Measurements from ENCODE around the gene LRRK2. TPM values are rescaled to one million over a fixed set of nuclear protein-coding genes. Genes with fewer than 3 reads are reported as not detected.

The LRRK2 gene
- total RNA-seq, 4 donors from 2014 or later: 24.0 to 32.8 (median 29.2) TPM

DNA sequence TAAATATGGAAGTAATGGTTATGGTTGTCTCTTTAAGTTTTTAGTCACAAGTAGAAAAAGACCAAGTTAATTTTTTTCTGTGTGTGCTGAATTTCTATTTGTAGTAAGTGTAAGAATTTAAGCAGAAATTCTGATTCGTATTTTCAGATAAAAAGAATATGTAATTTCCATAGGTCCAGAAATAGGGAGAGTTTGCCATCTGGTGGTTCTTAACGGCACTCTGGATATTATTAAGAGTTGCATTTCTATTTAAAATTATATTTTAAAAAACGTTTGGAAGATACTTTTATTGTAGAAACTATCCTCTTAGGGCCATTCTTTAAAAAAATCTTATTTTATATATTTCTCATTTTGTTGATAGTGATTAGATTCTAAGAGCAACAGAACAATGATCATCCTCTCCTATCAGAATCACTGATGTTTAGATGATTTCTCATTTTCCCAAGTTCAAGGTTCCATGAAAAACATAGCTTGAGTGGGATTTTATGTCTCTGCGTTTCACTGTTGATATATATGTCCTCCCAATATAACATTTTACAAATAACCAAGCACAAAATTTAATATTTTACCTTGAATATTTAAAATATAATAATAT, 88.3 kb downstream of the LRRK2 start:
- intact Hi-C loops (cut with DNase I): loop anchor here (2.0 kb wide), 1 partner anchor 162 kb away; no protein-coding TSS in a partner anchor
- TF ChIP-seq POLR2A (IDR thresholded peaks at IDR 0.05; ENCODE audit: low read depth): no peak
- no peak for TF ChIP-seq EP300 (IDR thresholded peaks at IDR 0.05)
- TF ChIP-seq, protein P1, sequence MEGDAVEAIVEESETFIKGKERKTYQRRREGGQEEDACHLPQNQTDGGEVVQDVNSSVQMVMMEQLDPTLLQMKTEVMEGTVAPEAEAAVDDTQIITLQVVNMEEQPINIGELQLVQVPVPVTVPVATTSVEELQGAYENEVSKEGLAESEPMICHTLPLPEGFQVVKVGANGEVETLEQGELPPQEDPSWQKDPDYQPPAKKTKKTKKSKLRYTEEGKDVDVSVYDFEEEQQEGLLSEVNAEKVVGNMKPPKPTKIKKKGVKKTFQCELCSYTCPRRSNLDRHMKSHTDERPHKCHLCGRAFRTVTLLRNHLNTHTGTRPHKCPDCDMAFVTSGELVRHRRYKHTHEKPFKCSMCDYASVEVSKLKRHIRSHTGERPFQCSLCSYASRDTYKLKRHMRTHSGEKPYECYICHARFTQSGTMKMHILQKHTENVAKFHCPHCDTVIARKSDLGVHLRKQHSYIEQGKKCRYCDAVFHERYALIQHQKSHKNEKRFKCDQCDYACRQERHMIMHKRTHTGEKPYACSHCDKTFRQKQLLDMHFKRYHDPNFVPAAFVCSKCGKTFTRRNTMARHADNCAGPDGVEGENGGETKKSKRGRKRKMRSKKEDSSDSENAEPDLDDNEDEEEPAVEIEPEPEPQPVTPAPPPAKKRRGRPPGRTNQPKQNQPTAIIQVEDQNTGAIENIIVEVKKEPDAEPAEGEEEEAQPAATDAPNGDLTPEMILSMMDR (IDR thresholded peaks at IDR 0.05): peak; percentile 45 to 62 (median 49)
- TF ChIP-seq POLR2AphosphoS5 (IDR thresholded peaks at IDR 0.05): no peak
- Histone ChIP-seq H3K4me1 (peaks cover 0 to 7% (median 0%) of the 10 kb centered on the region in 4 donors), H3K4me3 (no peak overlapping the region), H3K9me3 (no peaks in the 10 kb centered on the region), H3K27ac (replicated peaks in 1 of 4) (no peak overlapping the region), H3K27me3 (no peaks in the 10 kb centered on the region), H3K36me3 (peaks cover 0 to 38% (median 12%) of the 10 kb centered on the region in 4 donors)
- 30% methylated on average over 4 of the region's 4 CpGs for WGBS
- no peak for DNase-seq (ENCODE audit: extremely low spot score)

GRCh38 chr12:40313928-40314327, 89.1 kb downstream of the LRRK2 start:
- TF ChIP-seq POLR2A (IDR thresholded peaks at IDR 0.05; ENCODE audit: low read depth) (no peak), EP300 (IDR thresholded peaks at IDR 0.05) (no peak), POLR2AphosphoS5 (IDR thresholded peaks at IDR 0.05) (no peak)
- TF ChIP-seq, protein P1 (IDR thresholded peaks at IDR 0.05): no peak
- 88% methylated on average over 10 of the region's 10 CpGs for WGBS
- Histone ChIP-seq H3K4me1 (peaks cover 0 to 7% (median 0%) of the 10 kb centered on the region in 4 donors), H3K27ac (replicated peaks in 1 of 4) (no peak overlapping the region), H3K27me3 (no peaks in the 10 kb centered on the region), H3K4me3 (no peak overlapping the region), H3K36me3 (peaks cover 0 to 38% (median 9%) of the 10 kb centered on the region in 4 donors), H3K9me3 (no peaks in the 10 kb centered on the region)
- intact Hi-C loops (cut with DNase I): loop anchor here (2.0 kb wide), 1 partner anchor 163 kb away; no protein-coding TSS in a partner anchor
- DNase-seq (ENCODE audit: extremely low spot score): no peak

- Histone ChIP-seq H3K27ac (replicated peaks in 1 of 4) (no peak overlapping the region), H3K36me3 (peaks cover 0 to 38% (median 5%) of the 10 kb centered on the region in 4 donors), H3K9me3 (no peaks in the 10 kb centered on the region), H3K4me1 (peaks cover 0 to 7% (median 0%) of the 10 kb centered on the region in 4 donors), H3K27me3 (no peaks in the 10 kb centered on the region), H3K4me3 (no peak overlapping the region)
- no peak for DNase-seq (ENCODE audit: extremely low spot score)
- intact Hi-C loops (cut with DNase I): no loop called here
- no peak for TF ChIP-seq EP300 (IDR thresholded peaks at IDR 0.05)
- TF ChIP-seq POLR2AphosphoS5 (IDR thresholded peaks at IDR 0.05): no peak
- TF ChIP-seq, protein P1 (IDR thresholded peaks at IDR 0.05): no peak
- TF ChIP-seq POLR2A (IDR thresholded peaks at IDR 0.05; ENCODE audit: low read depth): no peak
Observed at GRCh38 chr12:40314927-40315326, 90.1 kb downstream of the LRRK2 start.

- Histone ChIP-seq H3K9me3 (no peaks in the 10 kb centered on the region), H3K27ac (replicated peaks in 1 of 4) (no peak overlapping the region), H3K4me1 (peaks cover 0 to 7% (median 0%) of the 10 kb centered on the region in 4 donors), H3K36me3 (peaks cover 0 to 35% (median 5%) of the 10 kb centered on the region in 4 donors), H3K4me3 (no peak overlapping the region), H3K27me3 (no peaks in the 10 kb centered on the region)
- DNase-seq (ENCODE audit: extremely low spot score): no peak
- 91% methylated on average over 1 of the region's 1 CpG for WGBS
- no peak for TF ChIP-seq EP300 (IDR thresholded peaks at IDR 0.05)
- no peak for TF ChIP-seq POLR2A (IDR thresholded peaks at IDR 0.05; ENCODE audit: low read depth)
- TF ChIP-seq, protein P1 (IDR thresholded peaks at IDR 0.05): no peak
- TF ChIP-seq POLR2AphosphoS5 (IDR thresholded peaks at IDR 0.05): no peak
- intact Hi-C loops (cut with DNase I): no loop called here
Observed at GRCh38 chr12:40315375-40315774, 90.6 kb downstream of the LRRK2 start.
